Effector CD4-positive, alpha-beta T cell (primary cell): ENCODE results near the gene DNAH7.

Source experiments
- DNase-seq: peaks from one replicate; pipeline ENCODE4 v3.0.0-alpha.2; 2020

The DNAH7 gene

DNA sequence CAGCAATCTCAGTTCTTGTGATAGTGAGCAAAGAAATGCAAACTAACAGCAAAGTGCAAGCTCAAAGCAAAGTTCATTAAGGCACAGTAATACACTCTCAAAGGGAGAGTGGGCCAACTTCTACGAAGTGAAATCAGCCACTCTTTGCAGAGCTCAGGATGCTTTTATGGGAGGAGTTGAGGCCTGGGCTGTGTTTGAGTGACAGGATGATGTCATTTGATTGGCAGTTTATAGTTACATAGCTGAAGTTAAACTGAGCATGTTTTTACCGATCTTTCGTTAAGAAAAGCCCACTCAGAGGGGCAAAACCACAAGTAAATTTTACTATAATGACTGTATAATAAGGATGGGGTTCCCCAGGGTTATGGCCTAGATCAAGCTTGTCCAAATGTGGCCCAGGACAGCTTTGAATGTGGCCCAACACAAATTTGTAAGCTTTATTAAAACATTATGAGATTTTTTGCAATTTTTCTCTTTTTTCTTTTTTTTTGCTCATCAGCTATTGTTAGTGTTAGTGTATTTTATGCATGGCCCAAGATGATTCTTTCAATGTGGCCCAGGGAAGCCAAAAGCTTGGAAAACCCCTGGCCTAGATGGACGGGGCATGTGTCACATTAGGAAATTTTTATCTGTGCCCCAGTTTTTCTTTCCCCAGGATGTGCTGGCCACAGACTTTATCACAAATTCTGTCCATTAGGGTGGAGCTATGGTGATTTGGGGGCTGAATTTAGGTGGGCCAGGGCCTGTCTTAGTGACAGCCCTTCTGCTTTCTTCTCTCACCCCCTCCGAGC is 8.3 kb upstream of the DNAH7 start:
- no peak for DNase-seq

DNA sequence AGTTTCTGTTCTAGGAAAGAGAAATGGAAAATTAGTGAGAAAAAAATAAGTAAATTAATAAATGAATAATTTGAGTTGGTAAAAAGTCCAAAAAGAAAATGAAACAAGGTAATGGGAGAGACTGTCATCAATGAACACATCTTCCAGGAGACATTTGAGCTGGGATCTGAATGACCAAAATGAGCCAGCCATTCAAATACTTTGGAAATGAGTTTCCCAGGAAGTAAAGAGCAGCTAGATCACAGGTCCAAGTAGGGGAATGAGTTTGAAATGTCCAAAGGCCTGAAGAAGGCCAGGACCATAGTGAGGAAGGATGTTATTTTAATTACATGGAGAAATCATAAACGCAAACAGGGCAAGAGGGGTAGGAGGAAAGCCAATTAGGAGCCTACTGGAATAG is 6.6 kb upstream of the DNAH7 start:
- no peak for DNase-seq

DNA sequence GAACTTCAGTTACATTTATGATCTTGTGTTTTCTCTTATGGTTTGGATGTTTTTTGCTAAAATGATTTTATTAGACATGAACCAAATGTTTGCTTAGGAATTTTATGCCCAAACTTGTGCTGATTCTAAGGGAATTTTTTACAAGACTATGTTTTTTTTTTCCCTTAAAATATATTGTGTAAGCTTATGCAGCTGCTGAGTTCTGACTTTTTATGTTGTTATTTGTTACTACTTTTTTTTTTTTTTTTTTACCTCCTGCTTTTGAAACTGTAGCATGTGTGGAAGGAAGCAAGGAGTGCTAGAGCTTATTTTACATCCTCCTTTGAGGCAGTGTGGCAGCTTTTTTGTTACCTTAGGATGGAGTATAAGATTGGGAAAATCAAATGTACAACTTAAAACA is 6.0 kb upstream of the DNAH7 start:
- no peak for DNase-seq

DNA sequence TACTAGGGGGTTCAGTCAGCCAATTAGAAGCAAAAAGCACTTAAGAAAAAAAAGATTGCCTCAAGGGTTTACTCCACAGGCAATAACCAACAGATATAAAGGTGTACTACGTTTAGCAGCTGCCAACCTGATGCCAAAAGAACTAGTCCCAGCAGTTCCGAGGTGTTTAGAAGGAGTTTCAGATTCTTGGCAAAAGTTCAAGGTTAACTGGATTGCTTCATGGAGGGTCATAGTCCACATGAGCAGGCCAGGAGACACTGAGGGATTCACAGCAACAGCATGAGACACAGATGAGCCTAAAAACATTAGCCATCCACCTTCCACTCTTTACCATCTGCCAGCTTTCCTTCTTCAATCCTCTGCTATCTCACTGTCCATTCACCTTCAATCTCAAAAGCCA is 4.9 kb upstream of the DNAH7 start:
- DNase-seq, result no peak

DNA sequence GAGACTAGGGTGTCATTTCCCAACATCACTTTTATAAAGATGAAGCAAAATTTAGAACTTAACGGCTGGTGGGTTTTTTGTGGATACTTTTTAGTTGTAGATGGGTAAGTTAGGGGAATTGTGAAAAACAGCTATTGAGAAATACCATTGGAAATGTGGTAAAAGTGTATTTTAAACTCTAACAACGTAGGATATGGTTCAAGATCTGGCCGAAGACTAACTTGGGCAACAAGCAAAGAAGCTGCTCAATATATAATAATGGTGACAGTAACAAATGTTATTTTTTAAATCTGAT is 1.6 kb downstream of the DNAH7 start:
- DNase-seq, result no peak

DNA sequence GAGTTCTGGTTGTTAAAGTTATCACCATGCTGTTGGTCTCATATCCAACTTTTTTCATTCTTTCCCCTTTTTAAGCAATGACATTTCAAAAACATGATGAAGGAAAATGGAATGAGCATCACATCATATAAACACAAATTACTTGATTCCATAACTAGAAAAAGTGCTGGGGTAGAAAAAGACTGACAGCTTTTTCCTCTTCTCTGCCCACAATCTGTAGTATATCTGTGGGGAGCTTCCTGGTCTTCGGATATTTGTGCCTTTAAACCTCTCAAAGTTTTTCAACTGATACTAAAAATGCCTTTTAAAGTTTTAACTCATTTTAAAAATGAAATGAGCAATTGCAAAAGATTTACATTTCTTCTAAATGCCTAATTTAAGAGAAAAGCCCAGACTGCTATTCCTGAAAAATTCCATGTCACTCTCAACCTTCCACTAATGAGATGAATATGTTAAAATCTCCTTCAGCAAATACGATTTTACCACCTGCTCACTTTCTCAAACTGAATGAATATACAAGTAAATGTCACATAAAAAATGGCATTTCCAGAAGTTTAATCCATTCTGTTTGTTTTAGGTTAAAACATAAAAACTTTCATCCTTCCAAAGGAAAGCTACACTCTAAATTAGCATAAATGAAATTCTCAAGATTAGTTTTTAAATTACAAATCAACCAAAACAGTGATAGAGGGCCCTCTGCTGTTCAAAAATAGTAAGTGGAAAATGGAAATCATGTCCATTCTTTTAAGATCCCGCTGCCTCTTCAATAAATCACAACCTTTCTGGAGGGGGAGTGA is 2.1 kb downstream of the DNAH7 start:
- DNase-seq, result no peak

DNA sequence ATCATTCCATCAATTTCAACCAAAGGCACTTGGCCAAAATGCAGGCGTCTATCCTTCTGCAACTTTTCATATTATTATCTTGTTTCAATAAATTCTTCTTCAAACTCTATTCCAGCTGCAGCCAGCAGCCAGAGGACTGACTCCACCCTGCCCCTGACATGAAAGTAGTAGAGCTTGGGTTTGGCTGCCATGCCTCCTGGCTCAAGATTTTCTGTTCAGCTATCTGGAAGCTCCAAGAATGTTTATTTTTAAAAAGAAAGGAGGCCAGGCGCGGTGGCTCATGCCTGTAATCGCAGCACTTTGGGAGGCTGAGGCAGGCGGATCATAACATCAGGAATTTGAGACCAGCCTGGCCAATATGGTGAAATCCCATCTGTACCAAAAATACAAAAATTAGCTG is 4.9 kb downstream of the DNAH7 start:
- no peak for DNase-seq

DNA sequence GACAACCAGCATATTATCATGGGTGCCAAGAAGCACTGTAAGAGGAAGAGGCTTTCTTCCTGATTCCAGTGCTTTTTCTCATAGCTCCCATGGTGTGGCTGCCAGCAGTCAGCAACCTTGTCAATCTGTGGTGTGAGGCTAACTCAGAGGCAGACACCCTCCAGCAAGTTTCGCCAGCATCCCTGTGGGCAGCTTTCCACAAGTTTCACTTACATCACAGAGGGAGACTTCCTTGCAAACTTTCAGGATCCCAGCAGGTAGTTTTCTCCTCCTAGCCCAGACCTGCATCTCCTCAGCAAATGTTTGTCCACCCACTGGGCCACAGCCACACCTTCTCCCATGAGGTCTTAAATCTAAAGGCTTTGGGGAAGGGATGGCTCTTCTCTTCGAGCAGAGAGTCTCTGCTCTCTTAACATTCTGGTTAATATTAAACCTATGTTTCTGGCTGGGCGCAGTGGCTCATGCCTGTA is 9.1 kb downstream of the DNAH7 start:
- DNase-seq, result no peak

DNA sequence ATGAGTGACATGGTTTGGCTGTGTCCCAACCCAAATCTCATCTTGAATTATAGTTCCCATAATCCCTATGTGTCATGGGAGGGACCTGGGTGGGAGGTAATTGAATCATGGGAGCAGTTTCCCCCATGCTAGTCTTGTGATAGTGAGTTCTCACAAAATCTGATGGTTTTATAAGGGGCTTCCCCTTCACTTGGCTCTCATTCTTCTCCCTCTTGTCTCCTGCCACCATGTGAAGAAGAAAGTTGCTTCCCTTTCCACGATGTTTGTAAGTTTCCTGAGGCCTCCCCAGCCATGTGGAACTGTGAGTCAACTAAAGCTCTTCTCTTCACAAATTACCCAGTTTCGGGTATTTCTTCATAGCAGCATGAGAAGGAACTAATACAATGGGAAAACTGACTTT is 14.0 kb downstream of the DNAH7 start:
- no peak for DNase-seq

DNA sequence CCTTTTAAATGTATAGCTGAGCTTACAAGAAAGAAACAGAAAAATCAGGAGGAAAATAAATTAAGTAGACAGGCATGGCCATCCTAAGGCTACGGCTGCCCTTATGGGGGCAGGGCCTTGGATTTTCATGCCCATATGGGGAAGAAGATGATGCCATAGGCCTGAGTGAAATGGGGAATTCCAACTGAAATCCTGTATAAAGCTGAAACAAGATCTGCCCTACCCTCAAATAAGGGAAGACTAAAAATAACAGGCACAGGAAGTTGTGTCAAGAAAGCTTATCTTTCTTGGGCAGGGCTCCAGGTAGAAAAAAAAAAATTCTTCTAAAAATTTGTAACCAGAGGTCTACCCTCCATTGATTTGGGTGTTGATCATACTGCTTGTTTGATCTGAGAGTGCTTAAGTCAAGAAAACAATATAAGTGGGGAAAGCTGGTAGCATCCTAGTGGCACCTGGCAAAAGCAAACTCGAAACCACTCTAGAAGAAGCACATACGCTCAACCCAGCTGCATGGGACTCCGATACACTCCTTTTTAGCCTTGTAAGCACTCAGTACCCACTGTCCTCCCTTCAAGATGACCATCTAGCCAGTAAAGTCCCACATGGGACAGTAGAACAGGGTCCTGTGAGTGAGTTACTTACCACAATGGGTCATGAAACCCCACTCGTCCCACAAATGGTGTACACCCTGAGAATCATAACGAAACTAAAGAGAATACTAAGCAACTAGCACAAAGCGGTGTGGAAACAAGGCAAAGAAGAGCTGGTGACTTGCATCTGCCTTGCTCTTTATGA is 22.3 kb downstream of the DNAH7 start:
- no peak for DNase-seq

DNA sequence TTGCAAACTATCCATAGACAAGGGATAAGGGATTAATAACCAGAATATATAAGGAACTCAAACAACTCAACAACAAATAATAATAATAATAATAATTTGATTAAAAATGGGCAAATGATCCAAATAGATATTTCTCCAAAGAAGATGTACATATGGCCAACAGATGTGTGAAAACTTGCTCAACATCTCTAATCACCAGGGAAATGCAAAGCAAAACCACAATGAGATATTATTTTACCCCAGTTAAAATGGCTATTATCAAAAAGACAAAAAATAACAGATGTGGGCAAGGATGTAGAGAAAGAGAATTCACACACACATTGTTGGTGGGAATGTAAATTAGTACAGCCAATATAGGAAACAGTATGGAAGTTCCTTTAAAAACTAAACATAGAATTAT is 26.9 kb downstream of the DNAH7 start:
- DNase-seq, result no peak

DNA sequence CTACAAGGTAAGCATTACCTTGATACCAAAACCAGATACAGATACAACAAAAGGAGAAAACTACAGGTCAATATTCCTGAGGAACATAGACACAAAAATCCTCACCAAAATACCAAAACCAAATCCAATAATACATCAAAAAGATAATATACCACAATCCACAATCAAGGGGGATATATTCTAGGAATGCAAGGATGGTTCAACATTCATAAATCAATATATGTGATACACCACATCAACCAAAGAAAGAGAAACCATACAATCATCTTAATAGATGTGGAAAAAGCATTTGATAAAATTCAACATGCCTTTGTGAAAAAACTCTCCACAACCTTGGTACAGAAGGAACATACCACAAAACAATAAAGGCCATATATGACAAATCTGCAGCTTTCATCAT is 28.4 kb downstream of the DNAH7 start:
- no peak for DNase-seq

DNA sequence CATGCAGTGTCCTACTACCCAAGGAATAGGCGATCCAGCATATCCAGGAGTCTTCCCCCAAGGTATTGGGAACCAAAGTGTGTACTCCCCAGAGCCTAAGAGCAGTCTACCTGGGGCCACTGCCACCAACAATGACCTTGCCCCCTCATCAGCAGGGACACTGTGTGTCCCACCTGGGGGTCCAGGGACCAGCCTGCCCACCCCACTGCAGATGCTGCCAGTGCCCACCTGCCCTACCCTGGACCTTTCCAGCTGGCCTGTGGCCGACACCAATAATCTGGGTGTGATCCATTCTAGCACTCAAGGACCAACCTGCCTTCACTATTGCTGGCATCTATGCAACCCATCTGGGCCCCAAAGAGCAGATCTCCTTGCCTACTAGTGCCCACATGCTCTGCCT is 32.2 kb downstream of the DNAH7 start:
- no peak for DNase-seq

DNA sequence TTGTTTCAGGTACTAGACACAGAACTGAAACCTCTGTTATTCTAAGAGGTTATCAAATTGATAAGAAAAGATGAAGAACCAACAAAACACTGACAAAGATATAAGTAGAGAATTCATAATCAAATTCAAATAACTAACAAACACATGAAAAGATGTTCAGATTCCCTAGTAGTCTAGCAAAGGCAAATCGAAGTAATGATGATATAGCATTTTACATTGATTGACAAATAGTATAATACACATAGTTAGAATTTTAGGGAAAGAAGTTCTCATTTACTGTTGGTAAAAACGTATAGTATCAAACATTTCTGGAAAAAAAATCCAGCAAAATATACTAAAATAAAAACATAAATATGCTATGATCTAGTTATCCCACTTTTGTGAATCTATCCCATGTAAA is 50.6 kb downstream of the DNAH7 start:
- DNase-seq, result no peak

DNA sequence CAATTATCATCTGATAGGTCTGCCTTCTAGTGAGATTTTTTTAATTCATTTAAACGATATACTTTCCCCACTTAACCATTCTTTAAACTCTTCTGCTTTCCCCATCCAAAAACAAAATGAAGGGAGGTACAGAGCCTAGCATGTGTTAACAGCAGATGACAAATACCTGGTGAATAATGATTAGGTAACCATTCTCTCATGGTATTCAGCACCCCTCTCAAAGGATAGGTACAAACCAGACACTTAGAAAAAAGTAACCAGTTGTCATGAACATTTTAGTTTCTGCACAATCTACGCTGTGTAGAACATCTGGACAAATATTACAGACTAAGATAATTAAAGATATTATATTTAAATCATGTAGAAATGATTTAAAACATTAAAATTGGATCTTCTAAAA is 56.3 kb downstream of the DNAH7 start:
- no peak for DNase-seq

DNA sequence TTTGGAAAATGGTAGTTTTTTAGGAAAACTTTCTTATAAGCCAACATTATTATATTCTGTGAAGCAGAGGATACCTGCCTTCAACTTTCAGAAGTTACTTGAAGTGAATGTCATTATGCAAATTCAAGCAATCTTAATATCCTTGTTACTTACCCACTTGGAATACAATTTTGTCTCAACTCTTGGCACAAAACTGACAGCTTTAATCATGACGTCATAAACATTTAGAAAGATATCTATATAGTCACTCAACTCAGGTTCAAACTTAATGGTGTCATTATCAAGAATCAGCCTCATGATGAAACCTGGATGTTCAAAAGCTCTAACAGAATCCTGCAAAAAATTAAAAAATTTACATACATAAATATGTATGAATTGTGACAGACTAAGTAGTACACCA is 68.1 kb downstream of the DNAH7 start:
- no peak for DNase-seq

DNA sequence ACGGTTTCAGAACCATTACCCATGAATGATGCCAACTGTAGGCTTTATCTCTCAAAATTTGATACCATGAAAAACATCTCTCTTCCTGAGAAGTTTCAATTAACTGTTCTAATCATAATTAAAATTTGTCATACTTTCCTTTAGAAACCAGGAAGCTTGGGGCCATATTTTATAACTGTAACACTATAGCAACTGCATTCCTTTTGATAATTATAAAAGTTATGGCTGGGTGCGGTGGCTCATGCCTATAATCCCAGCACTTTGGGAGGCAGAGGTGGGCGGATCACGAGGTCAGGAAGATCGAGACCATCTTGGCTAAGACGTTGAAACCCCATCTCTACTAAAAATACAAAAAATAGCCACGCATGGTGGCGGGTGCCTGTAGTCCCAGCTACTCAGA is 70.6 kb downstream of the DNAH7 start:
- DNase-seq, result no peak

DNA sequence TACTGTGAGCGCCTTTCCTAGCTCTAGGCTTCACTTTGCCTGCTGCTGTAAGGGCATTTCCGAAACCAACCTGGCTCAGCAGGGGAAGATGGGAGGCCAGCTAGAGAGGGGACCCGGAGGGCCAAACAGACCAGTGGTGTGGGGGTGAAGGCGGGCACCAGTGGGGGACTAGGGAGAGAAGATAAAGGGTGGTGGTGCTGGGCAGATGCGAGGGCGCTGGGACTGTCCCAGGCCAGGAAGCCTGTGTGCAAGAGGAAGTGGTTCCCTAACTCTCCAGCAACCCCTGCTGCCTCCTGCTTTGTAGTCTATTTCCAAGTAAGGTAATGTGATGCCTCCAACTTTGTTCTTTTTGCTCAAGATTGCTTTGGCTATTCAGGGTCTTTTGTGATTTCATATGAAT is 73.1 kb downstream of the DNAH7 start:
- DNase-seq, result no peak

DNA sequence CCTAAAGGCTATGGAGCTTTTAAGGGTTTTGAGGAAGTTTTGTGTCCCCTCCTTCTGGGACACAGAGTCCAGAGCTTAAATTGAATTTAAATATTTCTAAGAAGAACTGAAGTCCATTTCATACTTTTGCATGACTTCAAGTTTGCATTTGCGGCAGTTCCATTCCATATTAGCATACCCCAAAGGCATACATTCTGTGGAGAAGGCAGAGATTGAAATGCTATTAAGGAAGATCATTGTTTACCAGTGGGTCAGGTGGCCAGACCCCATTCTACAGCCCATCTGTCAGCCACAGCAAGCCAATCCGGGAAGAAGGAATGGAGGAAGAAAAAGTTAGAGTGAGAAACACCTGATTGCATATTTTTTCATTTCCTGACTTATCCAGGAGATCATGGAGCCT is 75.0 kb downstream of the DNAH7 start:
- DNase-seq, result no peak

DNA sequence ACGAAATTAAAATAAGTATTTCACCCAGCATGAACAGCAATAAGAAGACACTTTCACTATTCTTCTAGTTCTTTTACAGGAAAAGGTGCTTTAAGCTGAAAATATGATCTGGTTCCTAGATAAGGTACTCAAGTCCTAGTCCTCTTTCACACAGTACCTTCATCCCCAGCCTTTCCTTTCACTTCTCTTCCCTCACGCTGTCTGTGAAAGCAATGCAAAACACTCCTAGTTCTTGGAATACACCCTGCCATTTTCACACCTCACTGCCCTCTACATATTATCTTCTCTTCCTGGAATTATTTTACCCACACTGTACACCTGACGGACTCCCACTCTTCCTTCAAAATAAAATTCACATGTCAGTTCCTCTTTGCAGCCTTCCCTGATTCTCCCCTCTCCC is 82.9 kb downstream of the DNAH7 start:
- no peak for DNase-seq

DNA sequence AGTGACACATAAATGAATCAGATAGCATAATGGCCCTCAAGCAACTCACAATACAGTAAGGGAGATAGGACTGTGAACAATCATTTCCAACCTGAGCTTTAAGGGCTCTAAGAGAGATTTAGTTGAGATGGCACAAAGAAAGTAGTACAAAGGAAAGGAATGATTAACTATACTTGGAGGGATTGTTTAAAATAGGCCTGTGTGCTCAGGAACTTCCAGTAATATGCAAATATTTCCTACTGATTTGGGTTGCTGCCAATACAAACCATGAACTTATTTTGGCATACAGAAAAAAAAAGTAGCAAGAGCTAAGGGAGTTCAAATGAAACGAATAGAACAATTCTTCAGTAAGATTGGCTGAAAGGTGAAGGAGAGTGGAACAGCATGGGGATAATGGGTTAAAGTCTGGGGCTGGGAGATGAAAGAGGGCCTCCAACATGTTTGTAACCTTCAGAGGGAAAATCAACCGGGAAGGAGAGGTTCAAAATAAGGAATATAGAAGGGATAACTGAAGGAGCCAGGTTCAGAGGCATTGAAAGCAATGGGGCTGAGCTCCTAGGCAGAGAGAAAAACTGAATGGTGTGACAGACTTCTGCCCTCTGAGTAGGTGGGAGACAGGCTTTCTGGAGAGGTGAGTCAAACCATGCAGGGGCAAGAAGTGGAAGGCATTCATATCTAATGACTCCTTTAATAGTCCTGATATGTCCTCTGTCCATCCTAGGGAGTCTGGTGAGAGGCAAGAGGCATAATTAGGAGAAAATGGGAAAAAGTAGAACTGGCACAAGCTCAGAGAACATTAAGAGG is 83.5 kb downstream of the DNAH7 start:
- DNase-seq, result no peak

DNA sequence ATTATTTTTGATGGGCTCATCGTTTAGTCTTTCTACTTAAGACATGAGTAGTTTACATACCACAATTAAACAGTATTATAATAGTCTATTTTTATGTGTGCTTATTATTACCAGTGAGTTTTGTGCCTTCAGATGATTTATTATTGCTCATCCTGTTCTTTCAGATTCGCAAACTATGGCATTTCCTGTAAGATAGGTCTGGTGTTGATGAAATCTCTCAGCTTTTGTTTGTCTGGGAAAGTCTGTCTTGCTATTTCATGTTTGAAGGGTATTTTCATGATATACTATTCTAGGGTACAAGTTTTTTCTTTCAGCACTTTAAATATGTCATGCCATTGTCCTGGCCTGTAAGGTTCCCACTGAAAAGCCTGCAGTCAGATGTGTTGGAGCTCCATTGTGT is 101.3 kb downstream of the DNAH7 start:
- DNase-seq, result no peak

DNA sequence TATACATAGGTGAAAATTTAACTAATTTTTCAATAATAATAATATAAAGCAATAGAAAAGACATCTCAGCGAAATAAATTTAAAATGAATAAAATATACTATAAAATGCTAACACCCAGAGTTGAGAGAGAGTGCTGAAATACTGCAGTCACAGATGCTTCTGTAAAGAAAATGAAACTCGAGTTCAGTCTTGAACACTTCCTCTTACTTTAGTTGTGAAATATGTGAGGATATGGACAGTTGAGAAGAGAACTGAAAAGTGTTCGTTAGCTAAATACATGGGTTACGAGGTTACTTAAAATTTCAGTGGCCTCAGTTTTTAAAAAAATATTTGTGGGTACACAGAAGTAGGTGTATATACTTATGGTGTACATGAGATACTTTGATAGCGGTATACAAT is 106.8 kb downstream of the DNAH7 start:
- no peak for DNase-seq
